SK-N-SH (cell line): ENCODE measurements around the gene BCR.

Experiments used
- CTCF ChIP-seq: fragments of 200-600 bp; sonication (generic); IDR thresholded peaks from 2 replicates; pipeline ENCODE4 v1.6.1; 2017; ENCODE audit warnings: antibody characterized with exemption, mild to moderate bottlenecking, moderate library complexity
- ELF1 ChIP-seq: IDR thresholded peaks from 2 replicates; pipeline ENCODE4 v1.4.0; 2012
- FOXM1 ChIP-seq: IDR thresholded peaks from 2 replicates; pipeline ENCODE4 v1.4.0; 2012; ENCODE audit warnings: low read depth, mild to moderate bottlenecking
- MXI1 ChIP-seq: IDR thresholded peaks from 2 replicates; pipeline ENCODE4 v1.6.1; 2012; ENCODE audit warnings: mild to moderate bottlenecking, low read depth, low read length, improper control_type of control experiment
- PBX3 ChIP-seq: IDR thresholded peaks from 2 replicates; pipeline ENCODE4; 2012
- POLR2AphosphoS5 ChIP-seq: IDR thresholded peaks from 2 replicates; pipeline ENCODE4 v1.6.1; 2012; ENCODE audit warnings: low read depth, low read length
- RAD21 ChIP-seq: IDR thresholded peaks from 2 replicates; pipeline ENCODE4 v1.6.1; 2012; ENCODE audit warnings: mild to moderate bottlenecking, low read length
- ZBTB33 ChIP-seq: IDR thresholded peaks from 2 replicates; pipeline ENCODE4 v1.4.0; 2012; ENCODE audit warnings: low read depth, borderline replicate concordance

- TF ChIP-seq ELF1 (no peak), CTCF (no peak), MXI1 (no peak), ZBTB33 (no peak), FOXM1 (no peak), POLR2AphosphoS5 (no peak), RAD21 (no peak), PBX3 (no peak)
Measured at GRCh38 chr22:23293720-23294119, 113.4 kb downstream of the BCR start.
